Stomach (tissue), 4 donors: ENCODE results near the gene RASA4.
"Not testable (repeated sequence)": the region's sequence is repeated elsewhere in the genome, so short reads cannot be mapped to it uniquely, and the experiment has no call there.

Experiments used
- CTCF ChIP-seq, 7 experiments: fragments of 450-650 bp in 4 of 7; fragments of 200-600 bp in 3 of 7; sonication (generic) in 3 of 7; IDR thresholded peaks; one replicate each; pipeline ENCODE4 v1.5.1; 2016 to 2019; ENCODE audit warnings: antibody characterized with exemption in 7 of 7, control low read depth in 2 of 7, mild to moderate bottlenecking in 1 of 7
- POLR2AphosphoS5 ChIP-seq, 3 donors: sonication (generic); formaldehyde crosslinking; IDR thresholded peaks; one replicate each; pipeline ENCODE4 v1.6.1; 2016; ENCODE audit warnings: antibody characterized with exemption in 3 of 3

- not testable (repeated sequence) for TF ChIP-seq CTCF, POLR2AphosphoS5 (IDR thresholded peaks at IDR 0.05)
Measured at GRCh38 chr7:102615930-102616329, 626 bp downstream of the RASA4 start.
